Mesothelial cell of epicardium (in vitro differentiated cells): Measurements from ENCODE around the gene PHF24. TPM values are rescaled to one million over a fixed set of nuclear protein-coding genes. Genes with fewer than 3 reads are reported as not detected.

ENCODE experiments used
- total RNA-seq: library from RNA; stranded (reverse); gene quantifications from 3 replicates; pipeline ENCODE4 v1.2.1, GENCODE V29; 2021

Gene PHF24
- total RNA-seq, 1 donor from 2014 or later, result 0.83 TPM

Other genes starting within 250 kb of the PHF24 start
- gene CCL21, start 248.1 kb upstream of the PHF24 start, total RNA-seq, result not detected in 3 replicates
- 15.4 to 18.4 TPM (median 16.4 TPM) in 3 replicates for gene DNAJB5, start 31.5 kb downstream of the PHF24 start, total RNA-seq
- 313 to 318 TPM (median 317 TPM) in 3 replicates for gene VCP, start 114.3 kb downstream of the PHF24 start, total RNA-seq
- 48.8 to 52.2 TPM (median 51.8 TPM) in 3 replicates for gene FANCG, start 121.7 kb downstream of the PHF24 start, total RNA-seq
- 28.4 to 31.2 TPM (median 28.9 TPM) in 3 replicates for gene PIGO, start 138.3 kb downstream of the PHF24 start, total RNA-seq
- gene STOML2, start 144.8 kb downstream of the PHF24 start, total RNA-seq, result 92.2 to 95.3 TPM (median 93.4 TPM) in 3 replicates
- 19.2 to 21.7 TPM (median 21.0 TPM) in 3 replicates for gene ATOSB, start 157.6 kb downstream of the PHF24 start, total RNA-seq
- 28.1 to 31.0 TPM (median 29.9 TPM) in 3 replicates for gene UNC13B, start 203.7 kb downstream of the PHF24 start, total RNA-seq